ENCODE results near the gene SOS2.

Gene SOS2

DNA sequence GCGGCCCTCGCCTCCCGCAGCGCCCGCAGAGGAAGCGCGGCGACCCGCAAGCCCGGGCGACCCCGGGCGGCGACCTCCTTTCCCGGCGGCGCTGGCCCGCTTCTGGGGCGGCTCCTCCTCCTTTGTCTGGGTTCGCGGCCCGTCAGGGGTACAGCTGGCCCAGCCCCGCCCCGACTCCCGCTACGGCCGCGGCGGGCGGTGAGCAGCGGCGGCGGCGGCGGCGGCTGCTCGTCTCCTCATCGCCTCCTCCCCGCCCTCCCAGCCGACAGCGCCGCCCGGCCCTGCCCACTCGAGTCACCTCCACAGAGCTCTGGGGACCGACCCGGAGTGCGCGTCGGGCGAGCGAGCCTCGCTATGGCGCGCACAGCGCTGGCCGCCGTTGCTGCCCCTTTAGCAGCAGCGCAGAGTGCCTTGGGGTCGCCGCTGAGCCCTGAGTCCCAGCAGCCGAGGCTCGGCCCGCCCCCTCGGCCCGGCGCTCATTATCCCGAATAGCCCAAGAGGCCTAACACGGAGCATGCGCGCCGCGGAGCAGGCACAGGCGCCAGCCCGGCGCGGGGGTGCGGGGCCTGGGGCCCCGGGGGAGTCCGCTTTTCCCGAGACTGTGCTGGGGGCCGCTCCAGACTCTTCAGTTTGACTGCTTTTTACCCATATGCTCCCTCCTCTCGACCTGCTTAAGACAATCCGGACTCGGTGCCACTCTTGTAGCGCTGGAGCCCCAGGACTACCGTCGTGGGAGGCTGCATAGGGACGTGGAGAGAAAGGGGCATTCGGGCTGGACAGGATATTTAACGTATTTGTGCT, at the start of gene SOS2:
SOS2 (minus strand) TSS at position 104 of the 801 bp plus-strand sequence. CDS start 295 bp downstream, outside the sequence.
- Mint-ChIP-seq H3K4me3 (peak within 1 kb of the TSS; percentile 95), H3K36me3 (ENCODE audit: low read depth) (peaks cover 17% of the 10 kb centered on the region), H3K4me1 (ENCODE audit: low read depth) (peaks cover 50% of the 10 kb centered on the region), H3K27ac (peak within 1 kb of the TSS; percentile 94), H3K27me3 (no peaks in the 10 kb centered on the region), H3K9me3 (peaks cover 13% of the 10 kb centered on the region)

DNA sequence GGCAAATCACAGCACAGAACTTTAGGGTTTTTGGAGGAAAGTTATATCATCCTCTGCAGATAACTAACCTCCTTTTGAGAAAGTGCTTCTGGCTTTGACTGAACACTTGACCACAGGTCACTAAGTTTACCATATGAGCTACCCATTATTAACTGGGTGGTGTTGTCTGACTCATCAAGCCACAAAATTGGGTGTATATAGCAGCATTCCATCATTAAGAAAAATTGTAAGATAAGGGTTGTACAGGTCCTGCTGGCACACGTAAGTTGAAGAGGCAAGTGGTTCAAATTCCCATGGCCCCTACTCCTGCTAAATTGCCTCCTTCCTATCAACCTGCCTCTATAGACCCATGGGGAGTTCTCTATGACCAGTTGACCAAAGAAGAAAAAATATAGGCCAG, 41.1 kb upstream of the SOS2 start:
- H3K36me3 Mint-ChIP-seq (ENCODE audit: low read depth) = peaks cover 31% of the 10 kb centered on the region

DNA sequence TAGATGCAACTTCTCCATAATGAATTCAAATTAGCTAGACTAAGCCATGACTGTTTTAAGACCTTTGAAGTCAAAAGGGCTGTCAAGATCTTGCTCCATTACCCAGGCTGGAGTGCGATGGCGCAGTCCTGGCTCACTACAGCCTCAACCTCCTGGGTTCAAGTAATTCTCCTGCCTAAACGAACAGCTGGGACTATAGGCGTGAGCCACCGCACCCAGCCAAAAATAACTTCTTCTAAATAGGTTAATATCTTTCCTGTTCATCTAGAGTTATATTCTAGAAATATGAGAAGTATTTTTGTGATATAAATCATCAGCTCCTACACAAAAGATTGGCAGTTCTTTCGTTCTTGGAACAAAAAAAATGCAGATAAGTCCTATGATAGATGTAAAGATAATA, 39.6 kb upstream of the SOS2 start:
- H3K27me3 Mint-ChIP-seq = no peaks in the 10 kb centered on the region
- no peaks in the 10 kb centered on the region for H3K9me3 Mint-ChIP-seq
- no peak overlapping the region for H3K27ac Mint-ChIP-seq
- H3K4me3 Mint-ChIP-seq = no peak overlapping the region
- H3K4me1 Mint-ChIP-seq (ENCODE audit: low read depth) = no peaks in the 10 kb centered on the region
- H3K36me3 Mint-ChIP-seq (ENCODE audit: low read depth) = peaks cover 17% of the 10 kb centered on the region

More for the DNA sequence above, 41.1 kb upstream of the SOS2 start:
- H3K27me3 Mint-ChIP-seq = no peaks in the 10 kb centered on the region
- H3K4me3 Mint-ChIP-seq = no peak overlapping the region
- H3K4me1 Mint-ChIP-seq (ENCODE audit: low read depth) = no peaks in the 10 kb centered on the region
- no peak overlapping the region for H3K27ac Mint-ChIP-seq
- H3K9me3 Mint-ChIP-seq = no peaks in the 10 kb centered on the region

DNA sequence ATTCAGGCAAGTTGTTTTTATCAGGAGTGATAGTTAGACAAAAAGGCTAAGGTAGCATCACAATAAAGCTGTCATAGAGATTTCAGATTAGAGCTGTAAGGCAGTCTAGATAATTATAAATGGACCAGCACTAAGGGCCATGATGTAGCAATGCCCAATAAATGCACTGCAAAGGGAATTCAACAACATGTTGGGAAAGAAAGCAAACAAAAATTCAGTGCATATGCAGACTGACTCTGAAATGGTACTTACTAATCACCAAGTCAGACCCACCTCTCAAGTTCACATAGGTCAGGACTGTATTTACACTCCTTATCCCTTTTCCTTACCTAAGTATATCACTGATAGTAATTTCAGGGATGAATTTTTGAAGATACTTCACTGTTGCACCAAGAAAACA, 33.7 kb upstream of the SOS2 start:
- Mint-ChIP-seq H3K36me3 (ENCODE audit: low read depth) (peaks cover 16% of the 10 kb centered on the region), H3K4me1 (ENCODE audit: low read depth) (no peaks in the 10 kb centered on the region), H3K4me3 (no peak overlapping the region), H3K27me3 (no peaks in the 10 kb centered on the region), H3K27ac (no peak overlapping the region), H3K9me3 (no peaks in the 10 kb centered on the region)

DNA sequence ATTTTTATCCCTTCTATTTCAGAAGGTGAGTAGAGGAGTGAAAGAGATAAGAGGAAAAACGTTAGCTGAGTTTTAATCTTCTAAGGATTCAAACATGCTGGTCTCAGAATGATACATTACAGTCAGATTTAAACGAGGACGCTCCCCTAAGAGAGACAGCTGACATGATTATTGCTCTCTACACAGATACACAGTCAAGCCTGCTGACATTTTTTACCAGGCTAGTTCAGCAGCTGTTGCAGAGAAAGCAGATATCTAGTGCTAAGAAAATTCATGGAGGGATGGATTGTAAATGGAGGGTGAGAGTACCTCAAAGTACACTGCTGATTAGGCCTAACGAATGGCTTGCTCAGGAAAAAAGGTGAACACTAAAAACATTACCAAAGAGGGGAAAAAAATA, 31.9 kb upstream of the SOS2 start:
- Mint-ChIP-seq H3K27me3 (no peaks in the 10 kb centered on the region), H3K4me1 (ENCODE audit: low read depth) (no peaks in the 10 kb centered on the region), H3K36me3 (ENCODE audit: low read depth) (peaks cover 15% of the 10 kb centered on the region), H3K9me3 (no peaks in the 10 kb centered on the region), H3K4me3 (no peak overlapping the region), H3K27ac (no peak overlapping the region)

DNA sequence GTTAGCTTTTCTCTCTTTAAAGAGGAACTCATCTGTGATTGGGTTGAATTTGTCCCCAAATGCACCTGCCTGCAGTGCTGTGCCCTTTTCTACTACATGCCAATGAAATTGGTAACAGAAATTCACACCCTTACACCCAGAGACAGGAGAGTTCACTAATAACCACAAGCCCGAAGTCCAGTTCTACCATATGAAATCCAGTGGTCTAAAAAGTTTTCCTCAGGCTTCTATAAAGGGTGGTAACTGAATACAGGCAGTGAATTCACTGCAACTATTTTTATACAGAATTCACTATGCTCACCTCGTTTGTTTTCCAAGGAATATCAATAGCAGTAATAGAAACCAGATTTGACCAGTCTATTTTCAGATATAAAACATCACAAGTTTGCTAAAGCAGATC, 31.5 kb upstream of the SOS2 start:
- H3K4me1 Mint-ChIP-seq (ENCODE audit: low read depth) = no peaks in the 10 kb centered on the region

DNA sequence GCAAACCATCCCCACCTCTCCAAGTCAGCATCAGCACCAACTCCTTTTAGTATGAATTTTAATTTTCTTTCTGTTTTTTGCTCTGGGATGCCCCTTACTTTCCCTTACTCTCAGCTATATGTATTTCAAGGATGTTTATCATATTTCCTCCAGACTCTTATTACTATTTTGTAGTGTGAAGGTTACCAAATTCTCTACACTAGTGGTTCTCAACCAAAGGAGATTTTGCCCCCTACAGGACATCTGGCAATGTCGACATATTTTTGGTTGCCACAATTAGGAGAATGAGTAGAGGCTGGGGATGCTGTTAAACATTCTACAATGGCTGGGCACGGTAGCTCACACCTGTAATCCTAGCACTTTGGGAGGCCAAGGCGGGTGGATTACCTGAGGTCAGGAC, 29.1 kb upstream of the SOS2 start:
- Mint-ChIP-seq H3K4me3 (no peak overlapping the region), H3K9me3 (no peaks in the 10 kb centered on the region), H3K36me3 (ENCODE audit: low read depth) (peaks cover 16% of the 10 kb centered on the region), H3K27me3 (no peaks in the 10 kb centered on the region), H3K27ac (peak overlapping the region; percentile 18), H3K4me1 (ENCODE audit: low read depth) (no peaks in the 10 kb centered on the region)

More for the DNA sequence above, 31.5 kb upstream of the SOS2 start:
- H3K27ac Mint-ChIP-seq = no peak overlapping the region
- H3K4me3 Mint-ChIP-seq = no peak overlapping the region
- H3K36me3 Mint-ChIP-seq (ENCODE audit: low read depth) = peaks cover 16% of the 10 kb centered on the region
- H3K9me3 Mint-ChIP-seq = no peaks in the 10 kb centered on the region
- H3K27me3 Mint-ChIP-seq = no peaks in the 10 kb centered on the region

DNA sequence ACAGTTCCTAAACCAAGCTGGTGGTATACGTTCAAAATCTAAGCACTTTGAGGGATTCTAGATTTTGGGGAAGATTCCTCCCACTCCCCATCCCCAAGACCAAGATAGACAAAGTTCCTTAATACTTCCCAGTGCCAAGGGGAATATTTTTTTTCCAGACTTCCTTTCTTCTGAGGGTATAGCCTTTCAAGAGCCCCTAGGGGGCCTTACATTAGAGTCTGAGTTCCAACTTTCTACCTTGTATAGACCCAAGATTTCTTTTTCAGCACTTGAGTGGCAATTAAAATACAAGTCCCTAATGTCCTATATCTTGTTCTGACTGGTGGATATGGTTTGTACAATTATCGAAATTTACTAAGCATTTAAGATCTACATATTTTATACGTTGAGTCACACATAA, 28.7 kb upstream of the SOS2 start:
- Mint-ChIP-seq H3K9me3 (no peaks in the 10 kb centered on the region), H3K4me1 (ENCODE audit: low read depth) (no peaks in the 10 kb centered on the region), H3K4me3 (no peak overlapping the region), H3K36me3 (ENCODE audit: low read depth) (peaks cover 13% of the 10 kb centered on the region), H3K27me3 (no peaks in the 10 kb centered on the region), H3K27ac (no peak overlapping the region)

DNA sequence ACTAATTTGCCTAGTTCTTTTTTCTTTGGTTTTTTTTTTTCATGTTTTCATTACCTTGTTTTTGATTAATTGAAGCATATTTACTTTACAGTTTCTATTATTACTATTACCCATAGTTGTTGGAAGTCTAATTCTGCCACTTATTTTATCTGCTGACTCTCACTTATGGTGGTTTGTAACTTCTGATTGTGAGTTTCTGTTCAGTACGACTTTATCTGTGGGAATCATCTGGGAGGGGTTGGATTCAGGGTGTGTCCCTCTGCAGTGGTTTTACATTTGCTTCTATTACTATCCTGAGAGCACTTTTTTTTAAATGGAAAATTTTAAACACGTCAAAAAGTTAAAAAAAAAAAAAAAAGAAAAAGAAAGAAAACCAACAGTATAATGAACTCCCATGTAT, 26.4 kb upstream of the SOS2 start:
- Mint-ChIP-seq H3K27ac (no peak overlapping the region), H3K4me1 (ENCODE audit: low read depth) (no peaks in the 10 kb centered on the region), H3K36me3 (ENCODE audit: low read depth) (peaks cover 24% of the 10 kb centered on the region), H3K27me3 (no peaks in the 10 kb centered on the region), H3K4me3 (no peak overlapping the region), H3K9me3 (no peaks in the 10 kb centered on the region)

DNA sequence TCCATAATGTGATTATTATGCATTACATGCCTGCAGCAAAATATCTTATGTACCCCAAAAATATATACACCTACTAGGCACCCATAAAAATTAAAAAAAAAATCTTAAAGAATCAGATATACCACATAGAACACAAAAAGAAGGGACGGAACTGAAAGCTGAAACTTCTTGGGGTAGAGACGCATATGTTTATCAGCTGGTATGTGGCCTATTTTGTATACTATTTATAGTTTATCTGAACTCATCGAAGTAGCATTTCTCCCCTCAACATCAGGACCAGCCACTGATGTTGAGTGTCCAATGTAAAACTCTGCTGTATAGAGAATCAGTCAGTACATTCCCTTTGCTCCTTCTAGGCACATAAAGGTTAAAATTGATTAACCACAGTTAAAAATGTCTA, 22.9 kb upstream of the SOS2 start:
- peaks cover 22% of the 10 kb centered on the region for H3K36me3 Mint-ChIP-seq (ENCODE audit: low read depth)
- H3K4me1 Mint-ChIP-seq (ENCODE audit: low read depth) = no peaks in the 10 kb centered on the region
- no peak overlapping the region for H3K27ac Mint-ChIP-seq
- no peak overlapping the region for H3K4me3 Mint-ChIP-seq
- H3K27me3 Mint-ChIP-seq = no peaks in the 10 kb centered on the region
- no peaks in the 10 kb centered on the region for H3K9me3 Mint-ChIP-seq

DNA sequence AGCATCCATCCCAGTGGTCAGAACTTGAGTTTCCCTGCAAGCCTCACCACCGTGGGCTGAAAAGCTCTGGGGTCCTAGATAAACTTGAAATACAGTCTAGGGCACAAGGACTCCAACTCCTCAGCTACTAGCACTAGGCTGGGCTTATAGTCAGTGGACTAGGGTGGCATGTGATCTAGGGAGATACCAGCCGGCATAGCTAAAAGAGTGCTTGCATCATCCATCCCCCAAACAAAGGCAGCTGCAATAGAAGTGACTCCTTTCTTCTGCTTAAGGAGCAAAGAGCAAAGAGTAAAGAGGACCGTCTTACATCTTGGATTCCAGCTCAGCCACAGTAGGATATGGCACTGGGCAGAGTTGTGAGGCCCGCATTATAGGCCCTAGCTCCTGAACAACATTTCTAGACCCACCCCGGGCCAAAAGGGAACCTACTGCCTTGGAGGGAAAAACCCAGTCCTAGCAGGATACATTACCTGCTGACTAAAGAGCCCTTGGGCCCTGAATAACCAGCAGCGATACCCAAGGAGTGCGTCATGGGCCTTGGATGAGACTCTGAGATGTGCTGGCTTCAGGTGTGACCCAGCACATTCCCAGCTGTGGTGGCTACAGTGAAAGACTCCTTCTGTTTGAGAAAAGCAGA, 17.9 kb upstream of the SOS2 start:
- H3K36me3 Mint-ChIP-seq (ENCODE audit: low read depth) = peaks cover 32% of the 10 kb centered on the region
- H3K27me3 Mint-ChIP-seq = no peaks in the 10 kb centered on the region
- no peaks in the 10 kb centered on the region for H3K9me3 Mint-ChIP-seq
- H3K4me3 Mint-ChIP-seq = no peak overlapping the region
- no peaks in the 10 kb centered on the region for H3K4me1 Mint-ChIP-seq (ENCODE audit: low read depth)
- H3K27ac Mint-ChIP-seq = no peak overlapping the region

DNA sequence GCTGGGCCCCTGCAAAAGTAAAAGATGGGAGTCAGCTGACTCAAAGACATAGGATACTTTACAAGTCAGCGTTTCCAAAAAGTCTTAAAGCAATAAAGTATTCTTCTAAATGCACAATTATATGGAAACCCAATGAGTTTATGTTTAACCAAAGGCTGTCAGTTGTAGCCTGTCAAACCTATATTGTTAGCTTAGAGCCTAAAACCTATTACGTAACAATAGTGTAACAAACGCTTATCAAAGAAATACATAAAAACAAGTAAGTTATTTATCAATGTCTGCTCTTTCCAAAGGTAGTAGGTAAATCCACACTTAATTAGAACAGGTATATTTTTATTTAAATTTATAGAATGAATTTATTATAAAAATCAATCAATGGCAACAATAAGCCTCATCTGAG, 15.9 kb upstream of the SOS2 start:
- H3K36me3 Mint-ChIP-seq (ENCODE audit: low read depth) = peaks cover 15% of the 10 kb centered on the region
- no peak overlapping the region for H3K4me3 Mint-ChIP-seq
- H3K27me3 Mint-ChIP-seq = no peaks in the 10 kb centered on the region
- no peaks in the 10 kb centered on the region for H3K4me1 Mint-ChIP-seq (ENCODE audit: low read depth)
- no peaks in the 10 kb centered on the region for H3K9me3 Mint-ChIP-seq
- no peak overlapping the region for H3K27ac Mint-ChIP-seq

DNA sequence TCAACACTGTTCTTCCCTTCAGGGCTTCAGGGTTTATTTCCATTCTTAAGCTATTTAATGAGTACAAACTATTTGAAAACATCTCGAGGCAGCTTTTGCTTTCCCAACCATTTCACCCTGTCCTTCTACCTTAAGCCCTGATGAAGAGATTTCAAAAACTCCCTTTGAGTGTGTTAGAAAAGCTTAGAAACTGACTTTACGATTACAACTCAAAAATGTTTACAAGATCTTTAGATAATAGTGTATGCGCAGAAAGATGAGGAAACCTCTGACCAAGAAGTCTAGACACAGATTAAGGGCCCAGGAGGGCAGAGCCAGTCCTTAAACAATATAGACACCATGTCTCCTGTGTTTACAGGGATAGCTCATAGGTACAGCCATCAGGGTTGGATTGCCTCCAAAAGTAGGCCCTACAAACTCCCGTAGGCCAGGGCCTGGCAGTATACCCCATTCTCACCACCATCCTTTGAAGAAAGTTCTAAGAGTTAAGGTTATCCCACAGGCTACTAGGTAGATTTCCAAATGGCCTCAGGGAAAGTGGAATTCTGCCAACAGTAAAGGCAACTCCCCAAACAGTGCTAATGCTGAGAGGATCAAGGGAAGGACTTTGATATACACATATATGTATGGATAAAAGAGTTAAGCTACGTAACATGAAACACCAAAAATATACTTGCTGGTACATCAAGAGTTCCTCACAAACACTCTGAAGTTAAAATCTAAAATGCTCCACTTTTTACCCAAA, 11.4 kb upstream of the SOS2 start:
- H3K9me3 Mint-ChIP-seq = no peaks in the 10 kb centered on the region
- no peaks in the 10 kb centered on the region for H3K4me1 Mint-ChIP-seq (ENCODE audit: low read depth)
- no peak overlapping the region for H3K27ac Mint-ChIP-seq
- no peaks in the 10 kb centered on the region for H3K27me3 Mint-ChIP-seq
- H3K36me3 Mint-ChIP-seq (ENCODE audit: low read depth) = peaks cover 14% of the 10 kb centered on the region
- H3K4me3 Mint-ChIP-seq = no peak overlapping the region

DNA sequence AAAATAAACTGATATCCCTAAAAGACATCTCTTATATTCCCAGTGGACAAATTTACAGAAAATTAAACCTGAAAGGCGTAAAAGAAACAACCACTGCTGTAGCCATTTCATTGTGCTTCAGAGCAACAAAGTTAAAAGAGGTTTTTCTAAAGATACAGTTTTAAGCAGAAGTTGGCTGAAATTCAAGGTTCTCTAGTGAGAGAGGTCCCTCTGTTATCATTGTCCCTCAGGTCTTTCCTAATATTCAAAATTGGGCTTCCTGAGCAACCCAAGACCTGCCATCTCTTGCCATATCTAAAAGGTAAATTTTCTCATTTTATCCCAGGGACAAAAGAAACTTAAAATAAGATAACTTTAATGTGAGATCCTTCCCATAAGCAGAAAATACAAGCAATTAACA, 10.7 kb upstream of the SOS2 start:
- Mint-ChIP-seq H3K27ac (no peak overlapping the region), H3K9me3 (no peaks in the 10 kb centered on the region), H3K4me1 (ENCODE audit: low read depth) (no peaks in the 10 kb centered on the region), H3K4me3 (no peak overlapping the region), H3K27me3 (no peaks in the 10 kb centered on the region), H3K36me3 (ENCODE audit: low read depth) (peaks cover 19% of the 10 kb centered on the region)

DNA sequence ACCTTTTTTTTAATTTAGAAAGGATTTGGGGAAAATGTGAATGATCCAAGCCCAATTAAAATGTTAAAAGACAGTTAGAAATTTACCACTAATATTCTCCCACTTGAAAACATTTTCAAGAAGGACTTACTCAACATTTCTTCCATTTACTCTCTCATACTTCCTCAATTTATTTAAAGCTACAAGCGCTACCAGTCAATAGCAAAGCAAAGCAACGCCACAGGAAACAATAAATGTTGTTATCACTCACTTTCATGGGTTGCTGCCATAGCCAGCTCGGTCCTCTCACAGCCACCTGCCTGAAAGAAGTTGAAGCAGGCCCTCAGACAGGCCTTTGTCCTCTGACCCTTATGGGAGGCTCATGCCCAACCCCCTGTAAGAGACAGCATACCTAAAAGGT, 6.0 kb upstream of the SOS2 start:
- peaks cover 11% of the 10 kb centered on the region for H3K36me3 Mint-ChIP-seq (ENCODE audit: low read depth)
- peaks cover 13% of the 10 kb centered on the region for H3K9me3 Mint-ChIP-seq
- H3K27me3 Mint-ChIP-seq = no peaks in the 10 kb centered on the region
- no peak overlapping the region for H3K4me3 Mint-ChIP-seq
- H3K27ac Mint-ChIP-seq = no peak overlapping the region
- peaks cover 17% of the 10 kb centered on the region for H3K4me1 Mint-ChIP-seq (ENCODE audit: low read depth)

All from stimulated activated naive CD8-positive, alpha-beta T cell treated with anti-CD3 and anti-CD28 coated beads, Interleukin-15, Interleukin-2, amounts not matched to agents 100 ng/mL and 50 ng/mL, for 24 hours (primary cell).